PC-9 (cell line): ENCODE data around the gene VGF. TPM values are rescaled to one million over a fixed set of nuclear protein-coding genes. Genes with fewer than 3 reads are reported as not detected.
"Not testable (repeated sequence)": the region's sequence is repeated elsewhere in the genome, so short reads cannot be mapped to it uniquely, and the experiment has no call there.

Experiments
- BruUV-seq: library from RNA; stranded (reverse); fragments of 400-500 nt; replicated peaks from 2 replicates; lab custom pipeline; 2021; lab: Mats Ljungman, UMichigan
- CTCF ChIA-PET: fragments of 300-600 bp; sonication (Branson Sonifier 250); formaldehyde crosslinking; loops from one replicate; lab custom pipeline; 2022; ENCODE audit warnings: antibody characterized with exemption; lab: Charles Lee
- POLR2A ChIA-PET: fragments of 300-600 bp; sonication (Branson Sonifier 250); formaldehyde crosslinking; loops from one replicate; lab custom pipeline; 2022; ENCODE audit warnings: antibody characterized with exemption; ENCODE audit not compliant: unreplicated experiment; lab: Charles Lee
- DNase-seq, 2 experiments: peaks; one replicate each; pipeline versions ENCODE4 v3.0.0 to v3.0.0-alpha.2; 2015 to 2022; ENCODE audit warnings: mixed read lengths in 1 of 2
- H2AFZ ChIP-seq: fragments of 200-600 bp; sonication (generic); 2 replicates; pipeline ENCODE4 v1.8.1; 2017; ENCODE audit warnings: antibody characterized with exemption
- H3F3A ChIP-seq: fragments of 200-600 bp; sonication (generic); 2 replicates; pipeline ENCODE4 v1.8.1; 2017; ENCODE audit warnings: antibody characterized with exemption, mild to moderate bottlenecking, low read depth; ENCODE audit not compliant: insufficient read depth
- H3K27ac ChIP-seq: fragments of 200-600 bp; sonication (generic); 2 replicates; pipeline ENCODE4 v1.6.1; 2016; ENCODE audit warnings: mixed run types
- H3K27me3 ChIP-seq: fragments of 200-600 bp; sonication (generic); 2 replicates; pipeline ENCODE4 v1.6.1; 2016; ENCODE audit warnings: low read depth, mixed run types; ENCODE audit not compliant: insufficient read depth
- H3K36me3 ChIP-seq: fragments of 200-600 bp; sonication (generic); 2 replicates; pipeline ENCODE4 v1.6.1; 2016; ENCODE audit warnings: low read depth, mixed run types
- H3K4me1 ChIP-seq: fragments of 200-600 bp; sonication (generic); replicated peaks from 2 replicates; pipeline ENCODE4 v1.6.1; 2016; ENCODE audit warnings: mixed run types; ENCODE audit not compliant: insufficient read depth
- H3K4me2 ChIP-seq: fragments of 200-600 bp; sonication (generic); 2 replicates; pipeline ENCODE4 v1.6.1; 2017; ENCODE audit warnings: mixed run types
- H3K4me3 ChIP-seq: fragments of 200-600 bp; sonication (generic); 2 replicates; pipeline ENCODE4 v1.6.1; 2016; ENCODE audit warnings: mixed run types
- H3K79me2 ChIP-seq: fragments of 200-600 bp; sonication (generic); 2 replicates; pipeline ENCODE4 v1.6.1; 2017; ENCODE audit warnings: low read depth, mixed run types
- H3K9me2 ChIP-seq: fragments of 200-600 bp; sonication (generic); 2 replicates; pipeline ENCODE4 v1.8.1; 2017; ENCODE audit warnings: mild to moderate bottlenecking; ENCODE audit not compliant: insufficient read depth
- H3K9me3 ChIP-seq: fragments of 200-600 bp; sonication (generic); 2 replicates; pipeline ENCODE4 v1.8.1; 2016; ENCODE audit warnings: low read depth; ENCODE audit not compliant: insufficient read depth
- H4K20me1 ChIP-seq: fragments of 200-600 bp; sonication (generic); 2 replicates; pipeline ENCODE4 v1.8.1; 2017; ENCODE audit not compliant: insufficient read depth
- CTCF ChIP-seq: fragments of 200-600 bp; sonication (generic); conservative IDR thresholded peaks from 2 replicates; pipeline ENCODE4 v1.6.1; 2017; ENCODE audit warnings: mixed run types, antibody characterized with exemption, mild to moderate bottlenecking, moderate library complexity
- EZH2 ChIP-seq: fragments of 200-600 bp; sonication (generic); IDR thresholded peaks from 2 replicates; pipeline ENCODE4 v1.8.0; 2017; ENCODE audit warnings: antibody characterized with exemption, low read depth
- intact Hi-C: fragments of 100-400 bp; cut with micrococcal nuclease; formaldehyde crosslinking; loops from one replicate; pipeline ENCODE4 v1.10.0; 2022; ENCODE audit not compliant: unreplicated experiment
- total RNA-seq: library from RNA; stranded (reverse); gene quantifications from 2 replicates; pipeline ENCODE4 v1.2.3, GENCODE V29; 2021

Gene VGF
- total RNA-seq, 1 experiment from 2014 or later: 2.1 TPM

- H4K20me1 ChIP-seq: no peaks in the 10 kb centered on the region
- DNase-seq: no peak
- H3K4me2 ChIP-seq: no peak overlapping the region
- H3F3A ChIP-seq: no peaks in the 10 kb centered on the region
- no peaks in the 10 kb centered on the region for H3K9me3 ChIP-seq
- H3K27me3 ChIP-seq: no peaks in the 10 kb centered on the region
- POLR2A ChIA-PET: no interaction called here
- no TSS peak for BruUV-seq
- no peak overlapping the region for H3K27ac ChIP-seq
- no peak for TF ChIP-seq CTCF
- no peak for TF ChIP-seq EZH2
- H3K9me2 ChIP-seq: no peaks in the 10 kb centered on the region
- intact Hi-C loops: no loop called here
- H3K4me3 ChIP-seq: no peak overlapping the region
- H3K4me1 ChIP-seq: no peaks in the 10 kb centered on the region
- no peak overlapping the region for H2AFZ ChIP-seq
- no peaks in the 10 kb centered on the region for H3K79me2 ChIP-seq
- H3K36me3 ChIP-seq: no peaks in the 10 kb centered on the region
- CTCF ChIA-PET: no interaction called here
Observed at GRCh38 chr7:101200504-101200861, 35.1 kb upstream of the VGF start.

GRCh38 chr7:101199522-101199921 lies 34.2 kb upstream of the VGF start:
- BruUV-seq, H2AFZ ChIP-seq, H3K4me2 ChIP-seq, H3K9me3 ChIP-seq, H3K79me2 ChIP-seq, DNase-seq, H3K27me3 ChIP-seq, H3K4me1 ChIP-seq, intact Hi-C loops, H3F3A ChIP-seq, H4K20me1 ChIP-seq, H3K36me3 ChIP-seq, POLR2A ChIA-PET, H3K9me2 ChIP-seq, H3K27ac ChIP-seq, H3K4me3 ChIP-seq: not testable (repeated sequence)
- CTCF ChIA-PET: interaction anchor here (0.7 kb wide), 1 partner anchor 671 kb away, joined by 5 read pairs; no protein-coding TSS in a partner anchor

- no peak overlapping the region for H3K4me2 ChIP-seq
- H3K9me2 ChIP-seq: no peaks in the 10 kb centered on the region
- intact Hi-C loops: no loop called here
- no peaks in the 10 kb centered on the region for H3K27me3 ChIP-seq
- ChIA-PET CTCF (interaction anchor here (0.7 kb wide), 1 partner anchor 36 kb away, joined by 4 read pairs; no protein-coding TSS in a partner anchor), POLR2A (no interaction called here)
- no peaks in the 10 kb centered on the region for H3F3A ChIP-seq
- H3K9me3 ChIP-seq: no peaks in the 10 kb centered on the region
- BruUV-seq: no TSS peak
- no peak overlapping the region for H3K27ac ChIP-seq
- no peaks in the 10 kb centered on the region for H3K36me3 ChIP-seq
- no peak overlapping the region for H3K4me3 ChIP-seq
- DNase-seq: no peak
- TF ChIP-seq CTCF (no peak), EZH2 (no peak)
- H3K4me1 ChIP-seq: no peaks in the 10 kb centered on the region
- no peaks in the 10 kb centered on the region for H4K20me1 ChIP-seq
- H2AFZ ChIP-seq: no peak overlapping the region
- no peaks in the 10 kb centered on the region for H3K79me2 ChIP-seq
Observed at GRCh38 chr7:101198476-101198875, 33.1 kb upstream of the VGF start.

- Histone ChIP-seq H3K9me2 (no peaks in the 10 kb centered on the region), H3K36me3 (no peaks in the 10 kb centered on the region), H3K27me3 (no peaks in the 10 kb centered on the region), H2AFZ (no peak overlapping the region), H3K9me3 (no peaks in the 10 kb centered on the region), H3K4me3 (no peak overlapping the region), H3K4me2 (no peak overlapping the region), H3K4me1 (no peaks in the 10 kb centered on the region), H4K20me1 (no peaks in the 10 kb centered on the region), H3F3A (no peaks in the 10 kb centered on the region), H3K79me2 (no peaks in the 10 kb centered on the region), H3K27ac (no peak overlapping the region)
- no TSS peak for BruUV-seq
- TF ChIP-seq EZH2 (no peak), CTCF (no peak)
- CTCF ChIA-PET: no interaction called here
- intact Hi-C loops: no loop called here
- DNase-seq: no peak
- POLR2A ChIA-PET: no interaction called here
Observed at GRCh38 chr7:101197991-101198390, 32.6 kb upstream of the VGF start.
